MM.1S (cell line): ENCODE data around the gene DNAJB11.

Experiments used
- DNase-seq: peaks from one replicate; pipeline ENCODE4 v3.0.0-alpha.2; 2015
- H2AFZ ChIP-seq: fragments of 300-600 bp; sonication (generic); 2 replicates; pipeline ENCODE4 v1.6.0; 2016; ENCODE audit warnings: antibody characterized with exemption, low read length
- H3F3A ChIP-seq: fragments of 300-600 bp; sonication (generic); 2 replicates; pipeline ENCODE4 v1.6.1; 2016; ENCODE audit warnings: mild to moderate bottlenecking, antibody characterized with exemption, low read length, moderate library complexity, mixed read lengths; ENCODE audit not compliant: insufficient read depth
- H3K27ac ChIP-seq: fragments of 300-600 bp; sonication (generic); 2 replicates; pipeline ENCODE4 v1.5.1; 2016; ENCODE audit warnings: mild to moderate bottlenecking, low read length
- H3K27me3 ChIP-seq: fragments of 300-600 bp; sonication (generic); replicated peaks from 2 replicates; pipeline ENCODE4 v1.6.0; 2016; ENCODE audit warnings: low read length; ENCODE audit not compliant: insufficient read depth
- H3K36me3 ChIP-seq: fragments of 300-600 bp; sonication (generic); replicated peaks from 2 replicates; pipeline ENCODE4 v1.6.1; 2016; ENCODE audit warnings: mild to moderate bottlenecking, low read length, mixed read lengths; ENCODE audit not compliant: insufficient read depth
- H3K4me1 ChIP-seq: fragments of 300-600 bp; sonication (generic); 2 replicates; pipeline ENCODE4 v1.6.1; 2016; ENCODE audit warnings: low read length, mixed read lengths
- H3K4me2 ChIP-seq: fragments of 300-600 bp; sonication (generic); 2 replicates; pipeline ENCODE4 v1.6.0; 2016; ENCODE audit warnings: low read depth, low read length
- H3K4me3 ChIP-seq: fragments of 300-600 bp; sonication (generic); 2 replicates; pipeline ENCODE4 v1.5.1; 2016; ENCODE audit warnings: low read length, mixed read lengths
- H3K79me2 ChIP-seq: fragments of 300-600 bp; sonication (generic); 2 replicates; pipeline ENCODE4 v1.6.1; 2016; ENCODE audit warnings: mixed run types, low read length, mixed read lengths
- H3K9ac ChIP-seq: fragments of 300-600 bp; sonication (generic); 2 replicates; pipeline ENCODE4 v1.6.1; 2016; ENCODE audit warnings: low read length, mixed read lengths
- H3K9me2 ChIP-seq: fragments of 300-600 bp; sonication (generic); replicated peaks from 2 replicates; pipeline ENCODE4 v1.6.1; 2016; ENCODE audit warnings: mild to moderate bottlenecking, low read length, mixed read lengths; ENCODE audit not compliant: insufficient read depth
- H3K9me3 ChIP-seq: fragments of 300-600 bp; sonication (generic); replicated peaks from 2 replicates; pipeline ENCODE4 v1.6.1; 2016; ENCODE audit warnings: mild to moderate bottlenecking, low read length, mixed read lengths; ENCODE audit not compliant: insufficient read depth
- H4K20me1 ChIP-seq: fragments of 300-600 bp; sonication (generic); 2 replicates; pipeline ENCODE4 v1.6.1; 2016; ENCODE audit warnings: mild to moderate bottlenecking, low read length, moderate library complexity, mixed read lengths; ENCODE audit not compliant: insufficient read depth
- EZH2 ChIP-seq: fragments of 300-600 bp; sonication (generic); optimal IDR thresholded peaks from 2 replicates; pipeline ENCODE3; 2017; ENCODE audit warnings: low read depth, mild to moderate bottlenecking, antibody characterized with exemption, low read length, mixed read lengths
- EZH2phosphoT487 ChIP-seq: fragments of 300-600 bp; sonication (generic); IDR thresholded peaks from 2 replicates; pipeline ENCODE4 v1.6.1; 2018; ENCODE audit warnings: antibody characterized with exemption, low read length
- TF ChIP-seq, protein P1 (sequence below): fragments of 300-600 bp; sonication (generic); IDR thresholded peaks from 2 replicates; pipeline ENCODE4 v1.5.1; 2016; ENCODE audit warnings: antibody characterized with exemption, low read length, mixed read lengths

DNAJB11 gene

DNA sequence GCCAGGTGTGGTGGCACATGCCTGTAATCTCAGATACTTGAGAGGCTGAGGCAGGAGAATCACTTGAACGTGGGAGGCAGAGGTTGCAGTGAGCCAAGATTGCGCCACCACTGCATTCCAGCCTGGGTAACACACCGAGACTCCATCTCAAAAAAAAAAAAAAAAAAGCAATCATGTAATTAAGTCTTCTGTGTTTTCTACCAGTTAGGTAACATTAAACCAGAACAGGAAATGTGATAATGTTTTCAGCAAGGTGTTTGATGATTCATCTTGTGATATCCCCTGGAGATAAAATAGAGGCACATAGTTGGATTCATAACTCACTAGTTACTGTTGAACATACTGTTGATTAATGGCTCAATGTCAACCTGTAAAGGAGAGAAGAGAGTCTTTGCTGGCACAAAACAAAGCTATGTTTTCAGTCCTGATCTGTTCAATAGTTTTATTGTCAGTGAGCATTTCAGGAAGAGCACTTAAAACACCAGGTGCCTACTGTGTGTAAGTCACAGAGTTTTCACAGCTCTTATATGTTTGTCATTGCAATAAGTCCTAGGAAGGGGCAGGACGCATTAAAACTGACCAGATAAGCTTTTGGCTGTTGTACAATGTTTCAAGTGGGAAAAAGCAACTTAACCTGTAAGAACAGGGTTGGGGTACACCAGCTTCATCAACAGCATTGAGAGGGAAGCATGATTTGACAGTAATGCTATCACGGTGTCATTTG, 19.5 kb downstream of the DNAJB11 start:
- no peak for DNase-seq
- no peak overlapping the region for H3K4me2 ChIP-seq
- 0 out of 2 replicates have a peak, but pooled peaks cover under 1% of the 10 kb centered on the region for H3K36me3 ChIP-seq
- H3K27me3 ChIP-seq = no peaks in the 10 kb centered on the region
- no peaks in the 10 kb centered on the region for H3F3A ChIP-seq
- no peak for TF ChIP-seq EZH2phosphoT487
- TF ChIP-seq, protein P1, sequence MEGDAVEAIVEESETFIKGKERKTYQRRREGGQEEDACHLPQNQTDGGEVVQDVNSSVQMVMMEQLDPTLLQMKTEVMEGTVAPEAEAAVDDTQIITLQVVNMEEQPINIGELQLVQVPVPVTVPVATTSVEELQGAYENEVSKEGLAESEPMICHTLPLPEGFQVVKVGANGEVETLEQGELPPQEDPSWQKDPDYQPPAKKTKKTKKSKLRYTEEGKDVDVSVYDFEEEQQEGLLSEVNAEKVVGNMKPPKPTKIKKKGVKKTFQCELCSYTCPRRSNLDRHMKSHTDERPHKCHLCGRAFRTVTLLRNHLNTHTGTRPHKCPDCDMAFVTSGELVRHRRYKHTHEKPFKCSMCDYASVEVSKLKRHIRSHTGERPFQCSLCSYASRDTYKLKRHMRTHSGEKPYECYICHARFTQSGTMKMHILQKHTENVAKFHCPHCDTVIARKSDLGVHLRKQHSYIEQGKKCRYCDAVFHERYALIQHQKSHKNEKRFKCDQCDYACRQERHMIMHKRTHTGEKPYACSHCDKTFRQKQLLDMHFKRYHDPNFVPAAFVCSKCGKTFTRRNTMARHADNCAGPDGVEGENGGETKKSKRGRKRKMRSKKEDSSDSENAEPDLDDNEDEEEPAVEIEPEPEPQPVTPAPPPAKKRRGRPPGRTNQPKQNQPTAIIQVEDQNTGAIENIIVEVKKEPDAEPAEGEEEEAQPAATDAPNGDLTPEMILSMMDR = no peak
- no peak for TF ChIP-seq EZH2
- no peaks in the 10 kb centered on the region for H3K79me2 ChIP-seq
- H3K4me3 ChIP-seq = no peak overlapping the region
- H3K27ac ChIP-seq = no peak overlapping the region
- no peaks in the 10 kb centered on the region for H3K4me1 ChIP-seq
- no peaks in the 10 kb centered on the region for H3K9me2 ChIP-seq
- H3K9ac ChIP-seq = no peak overlapping the region
- no peak overlapping the region for H2AFZ ChIP-seq
- H4K20me1 ChIP-seq = no peaks in the 10 kb centered on the region
- no peaks in the 10 kb centered on the region for H3K9me3 ChIP-seq

DNA sequence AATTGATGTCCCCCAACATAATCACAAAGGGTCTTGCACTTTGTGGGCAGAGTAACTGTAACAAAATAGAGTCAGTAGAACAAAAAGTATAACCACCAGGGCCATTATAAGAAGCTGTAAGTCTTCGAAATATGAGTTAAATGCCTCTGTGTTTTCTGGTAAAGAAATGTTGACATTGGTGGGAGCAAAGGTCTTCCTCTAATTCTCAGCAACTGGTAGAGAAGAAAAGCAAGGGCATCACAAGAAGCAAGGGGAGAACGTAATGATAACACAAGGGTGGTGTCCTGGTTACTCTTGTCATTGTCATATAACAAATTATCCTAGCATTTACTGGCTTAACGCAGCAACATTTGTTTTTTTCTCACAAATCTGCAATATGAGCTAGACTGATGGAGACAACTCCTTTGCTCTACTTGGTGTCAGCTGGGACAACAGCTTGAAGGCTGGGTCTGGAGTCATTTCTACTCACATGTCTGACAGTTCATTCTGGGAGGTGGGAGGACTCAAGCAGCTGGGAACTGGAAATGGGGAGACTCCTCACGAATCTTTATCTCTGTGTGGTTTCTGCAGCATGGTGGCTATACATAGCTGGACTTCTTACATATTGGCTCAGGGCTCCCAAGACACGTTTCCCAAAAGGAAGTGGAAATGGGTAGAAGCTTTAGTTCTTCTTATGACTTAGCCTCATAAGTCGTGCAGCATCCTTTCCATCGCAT, 20.2 kb downstream of the DNAJB11 start:
- Histone ChIP-seq H3K4me3 (no peak overlapping the region), H3K4me1 (no peaks in the 10 kb centered on the region), H3K27me3 (no peaks in the 10 kb centered on the region), H3K4me2 (no peak overlapping the region), H3K79me2 (no peaks in the 10 kb centered on the region), H3F3A (no peaks in the 10 kb centered on the region), H3K36me3 (no peaks in the 10 kb centered on the region), H2AFZ (no peak overlapping the region), H3K27ac (no peak overlapping the region), H4K20me1 (no peaks in the 10 kb centered on the region), H3K9me3 (no peaks in the 10 kb centered on the region), H3K9ac (no peak overlapping the region), H3K9me2 (no peaks in the 10 kb centered on the region)
- TF ChIP-seq EZH2phosphoT487 (no peak), EZH2 (no peak)
- no peak for DNase-seq

DNA sequence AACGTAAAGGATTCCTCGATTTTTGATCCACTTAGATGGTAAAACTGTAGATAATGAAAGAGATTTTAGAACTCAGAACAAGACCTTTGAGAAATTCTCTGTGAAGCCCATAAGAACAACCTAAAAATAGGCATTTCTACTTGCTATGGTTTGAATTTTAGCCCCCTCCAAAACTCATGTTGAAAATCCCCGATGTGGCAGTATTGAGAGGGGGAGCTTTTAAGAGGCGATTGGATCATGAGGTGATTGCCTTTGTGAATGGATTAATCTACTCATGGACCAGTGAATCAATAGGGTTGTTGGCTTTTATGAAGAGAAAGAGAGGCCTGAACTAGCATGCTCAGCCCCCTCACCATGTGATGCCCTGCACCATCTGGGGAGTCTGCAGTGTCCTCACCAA, 22.2 kb downstream of the DNAJB11 start:
- Histone ChIP-seq H3K27ac (no peak overlapping the region), H3K4me3 (no peak overlapping the region), H3K79me2 (no peaks in the 10 kb centered on the region), H3K9me2 (no peaks in the 10 kb centered on the region), H4K20me1 (no peaks in the 10 kb centered on the region), H3K9me3 (no peaks in the 10 kb centered on the region), H3F3A (no peaks in the 10 kb centered on the region), H2AFZ (no peak overlapping the region), H3K4me1 (no peaks in the 10 kb centered on the region), H3K4me2 (no peak overlapping the region), H3K36me3 (no peaks in the 10 kb centered on the region), H3K27me3 (no peaks in the 10 kb centered on the region), H3K9ac (no peak overlapping the region)
- no peak for DNase-seq
- TF ChIP-seq EZH2 (no peak), EZH2phosphoT487 (no peak)
- TF ChIP-seq, protein P1 = no peak

DNA sequence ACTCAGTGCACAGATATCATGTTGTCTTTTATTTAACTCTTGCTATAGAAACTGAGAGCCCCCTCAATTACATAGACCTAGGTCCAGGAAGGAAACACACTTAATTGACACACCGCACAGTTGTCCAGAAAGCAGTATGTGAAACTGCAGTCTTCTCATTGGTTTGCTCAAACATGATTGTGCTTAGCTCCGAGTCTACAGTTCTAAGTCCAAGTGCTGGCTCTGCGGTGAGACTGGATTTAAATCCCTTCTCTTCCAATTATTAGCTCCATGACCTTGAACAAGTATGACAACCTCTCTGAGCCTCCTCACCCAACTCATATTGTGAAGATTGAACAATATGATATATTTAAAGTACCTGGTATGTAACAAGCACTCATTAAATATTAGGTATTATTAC, 23.3 kb downstream of the DNAJB11 start:
- TF ChIP-seq EZH2phosphoT487 = no peak
- TF ChIP-seq, protein P1 = no peak
- TF ChIP-seq EZH2 = no peak
- H4K20me1 ChIP-seq = no peaks in the 10 kb centered on the region
- no peaks in the 10 kb centered on the region for H3K36me3 ChIP-seq
- no peaks in the 10 kb centered on the region for H3K4me1 ChIP-seq
- H3K4me2 ChIP-seq = no peak overlapping the region
- H3F3A ChIP-seq = no peaks in the 10 kb centered on the region
- no peak overlapping the region for H3K4me3 ChIP-seq
- H3K27me3 ChIP-seq = no peaks in the 10 kb centered on the region
- no peaks in the 10 kb centered on the region for H3K79me2 ChIP-seq
- H3K27ac ChIP-seq = no peak overlapping the region
- H3K9ac ChIP-seq = no peak overlapping the region
- DNase-seq = no peak
- no peaks in the 10 kb centered on the region for H3K9me3 ChIP-seq
- H3K9me2 ChIP-seq = no peaks in the 10 kb centered on the region
- H2AFZ ChIP-seq = no peak overlapping the region
